Stimulated activated CD4-positive, alpha-beta T cell treated with anti-CD3 and anti-CD28 coated beads, Interleukin-2, amount 100 ng/mL, for 48 hours (primary cell): ENCODE measurements around the gene METTL27.
"Not testable (repeated sequence)": the region's sequence is repeated elsewhere in the genome, so short reads cannot be mapped to it uniquely, and the experiment has no call there.

Experiments used
- DNase-seq, 2 donors: peaks; one replicate each; pipeline ENCODE4 v3.0.0-alpha.2; 2020

Gene METTL27

DNA sequence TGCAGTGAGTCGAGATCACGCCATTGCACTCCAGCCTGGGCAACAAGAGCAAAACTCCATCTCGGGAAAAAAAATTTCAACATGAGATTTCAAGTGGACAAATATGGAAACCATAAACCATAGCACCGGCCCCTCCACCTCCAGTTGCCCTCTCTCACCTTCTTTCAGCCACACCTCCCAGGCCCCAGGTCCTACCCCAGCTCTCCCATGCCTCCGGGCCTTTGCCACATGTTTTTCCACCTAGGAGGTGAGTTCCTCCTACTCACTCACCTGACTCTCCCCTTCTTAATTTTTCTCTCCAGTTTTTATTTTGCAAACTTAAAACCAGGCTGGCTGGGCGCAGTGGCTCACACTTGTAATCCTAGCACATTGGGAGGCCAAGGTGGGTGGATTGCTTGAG is 25.2 kb downstream of the METTL27 start:
- DNase-seq, result no peak

- no peak for DNase-seq
These were observed 26.9 kb downstream of the METTL27 start for GRCh38 chr7:73815436-73815835.

GRCh38 chr7:73812996-73813395 is 29.3 kb downstream of the METTL27 start:
- DNase-seq, result no peak

DNA sequence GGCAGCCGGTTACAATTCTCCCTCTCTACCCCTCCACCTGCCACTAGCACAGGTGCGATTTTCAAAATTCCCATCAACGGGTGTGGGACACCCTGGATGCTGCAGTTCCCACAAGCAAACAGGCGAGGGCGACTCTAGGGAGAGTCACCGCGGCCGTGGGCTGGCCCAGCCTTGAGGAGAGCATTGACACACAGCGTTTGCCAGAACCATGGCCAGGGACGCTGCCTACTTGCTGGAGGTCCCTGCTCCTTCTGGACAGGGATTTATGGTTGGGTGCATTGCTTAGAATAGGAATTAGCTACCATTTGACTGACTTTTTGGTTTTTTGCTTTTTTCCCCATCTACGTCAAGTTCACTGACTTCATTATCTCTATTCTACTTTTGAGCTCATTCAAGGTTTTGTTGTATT is 30.6 kb downstream of the METTL27 start:
- DNase-seq, result peak; percentile 57 to 58

GRCh38 chr7:73810998-73811360 is 31.3 kb downstream of the METTL27 start:
- no peak for DNase-seq

DNA sequence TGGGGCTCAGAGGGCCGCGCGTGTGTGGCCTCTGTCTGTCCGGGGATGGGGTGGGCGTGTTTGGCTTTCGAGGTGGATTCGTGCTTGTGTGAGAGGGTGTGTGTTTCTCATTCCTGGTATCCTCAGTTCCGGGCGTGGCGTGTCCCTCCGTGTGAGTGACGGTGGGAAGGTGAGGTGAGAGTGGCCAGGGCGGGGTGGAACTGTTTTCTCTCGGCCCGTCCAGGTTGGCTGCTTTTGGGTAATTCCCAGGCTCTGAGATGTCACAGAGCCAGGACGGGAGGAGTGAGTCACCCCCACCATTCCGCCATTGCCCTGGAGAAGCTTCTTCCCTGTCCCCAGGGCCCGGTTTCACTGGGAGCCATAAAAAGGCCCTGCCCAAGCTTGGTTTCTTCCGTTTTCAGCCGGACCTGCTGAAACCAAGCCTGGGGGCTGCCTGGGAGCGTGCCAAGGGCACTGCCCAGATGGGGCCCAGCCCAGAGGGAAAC is 32.8 kb downstream of the METTL27 start:
- no peak for DNase-seq

DNA sequence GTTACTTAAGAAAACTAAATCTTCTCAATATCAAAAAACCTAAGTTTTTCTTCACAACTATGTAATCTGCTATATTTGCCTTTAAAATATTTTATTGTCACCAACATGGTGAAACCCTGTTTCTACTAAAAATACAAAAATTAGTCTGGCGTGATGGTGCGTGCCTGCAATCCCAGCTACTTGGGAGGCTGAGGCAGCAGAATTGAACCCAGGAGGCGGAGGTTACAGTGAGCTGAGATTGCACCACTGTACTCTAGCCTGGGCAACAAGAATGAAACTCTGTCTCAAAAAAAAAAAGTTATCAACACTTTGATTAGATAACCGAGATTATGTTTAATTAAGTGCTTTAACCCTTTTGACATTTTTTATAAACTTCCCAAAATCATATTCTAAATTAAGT is 39.9 kb downstream of the METTL27 start:
- DNase-seq, result no peak

DNA sequence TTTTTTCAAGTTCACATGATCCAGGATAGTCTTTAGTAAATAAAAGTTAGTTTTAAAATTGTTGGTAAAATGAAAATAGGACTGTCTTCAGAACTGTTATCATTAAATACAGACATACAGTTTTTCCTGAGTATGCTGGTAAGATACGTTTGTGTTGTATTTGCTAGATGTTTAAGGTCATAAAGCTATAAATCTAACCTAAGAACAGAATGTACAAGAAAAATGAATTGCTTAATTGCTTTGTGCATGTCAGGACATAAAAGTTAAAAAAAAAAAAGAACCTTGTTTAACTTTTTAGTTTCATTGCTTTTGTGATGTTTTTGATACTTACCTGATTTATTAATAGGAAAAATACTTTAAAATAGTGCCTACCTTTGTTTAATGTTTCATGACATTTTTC is 40.7 kb downstream of the METTL27 start:
- DNase-seq, result no peak

DNA sequence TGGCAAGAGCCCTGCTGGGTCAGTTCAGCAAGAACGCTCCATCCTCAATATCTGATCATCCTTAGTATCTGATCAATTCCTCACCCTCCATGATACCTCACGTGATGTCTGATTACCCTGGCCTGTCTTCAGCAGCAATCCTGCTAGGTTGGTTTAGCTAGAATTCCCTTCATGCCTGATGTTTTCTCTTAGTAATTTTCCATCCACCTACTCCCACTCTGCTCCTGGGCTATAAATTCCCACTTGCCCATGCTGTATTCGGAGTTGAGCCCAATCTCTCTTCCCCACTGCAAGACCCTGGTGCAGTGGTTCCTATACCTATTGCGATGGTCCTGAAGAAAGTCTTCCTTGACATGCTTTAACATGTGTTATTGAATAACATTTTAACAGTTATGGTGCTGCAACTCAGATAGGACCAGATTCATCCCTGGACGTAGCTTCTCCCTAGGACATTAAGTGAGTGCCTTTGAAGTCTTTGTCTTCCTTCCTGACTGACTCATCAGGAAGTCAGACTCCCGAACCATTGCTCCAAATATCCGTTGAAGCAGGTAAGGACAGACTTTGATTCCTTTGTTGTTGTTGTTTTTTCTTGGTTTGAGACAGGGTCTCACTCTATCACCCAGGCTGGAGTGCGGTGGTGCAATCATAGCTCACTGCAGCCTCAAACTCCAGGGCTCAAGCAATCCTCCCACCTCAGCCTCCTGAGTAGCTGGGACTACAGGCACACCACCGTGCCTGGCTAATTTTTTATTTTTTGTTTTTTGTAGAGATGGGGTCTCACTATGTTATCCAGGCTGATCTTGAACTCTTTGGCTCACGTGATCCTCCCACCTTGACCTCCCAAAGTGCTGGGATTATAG is 42.8 kb downstream of the METTL27 start:
- DNase-seq, result no peak

DNA sequence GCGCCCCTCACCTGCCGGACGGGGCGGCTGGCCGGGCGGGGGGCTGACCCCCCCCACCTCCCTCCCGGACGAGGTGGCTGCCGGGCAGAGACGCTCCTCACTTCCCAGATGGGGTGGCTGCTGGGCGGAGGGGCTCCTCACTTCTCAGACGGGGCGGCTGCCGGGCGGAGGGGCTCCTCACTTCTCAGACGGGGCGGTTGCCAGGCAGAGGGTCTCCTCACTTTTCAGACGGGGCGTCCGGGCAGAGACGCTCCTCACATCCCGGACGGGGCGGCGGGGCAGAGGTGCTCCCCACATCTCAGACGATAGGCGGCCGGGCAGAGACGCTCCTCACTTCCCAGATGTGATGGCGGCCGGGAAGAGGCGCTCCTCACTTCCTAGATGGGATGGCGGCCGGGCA is 45.1 kb downstream of the METTL27 start:
- not testable (repeated sequence) for DNase-seq

DNA sequence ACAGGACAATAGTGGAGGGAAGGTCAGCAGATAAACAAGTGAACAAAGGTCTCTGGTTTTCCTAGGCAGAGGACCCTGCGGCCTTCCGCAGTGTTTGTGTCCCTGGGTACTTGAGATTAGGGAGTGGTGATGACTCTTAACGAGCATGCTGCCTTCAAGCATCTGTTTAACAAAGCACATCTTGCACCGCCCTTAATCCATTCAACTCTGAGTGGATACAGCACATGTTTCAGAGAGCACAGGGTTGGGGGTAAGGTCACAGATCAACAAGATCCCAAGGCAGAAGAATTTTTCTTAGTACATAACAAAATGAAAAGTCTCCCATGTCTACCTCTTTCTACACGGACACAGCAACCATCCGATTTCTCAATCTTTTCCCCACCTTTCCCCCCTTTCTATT is 45.7 kb downstream of the METTL27 start:
- not testable (repeated sequence) for DNase-seq

GRCh38 chr7:73795188-73795587 is 47.1 kb downstream of the METTL27 start:
- not testable (repeated sequence) for DNase-seq

DNA sequence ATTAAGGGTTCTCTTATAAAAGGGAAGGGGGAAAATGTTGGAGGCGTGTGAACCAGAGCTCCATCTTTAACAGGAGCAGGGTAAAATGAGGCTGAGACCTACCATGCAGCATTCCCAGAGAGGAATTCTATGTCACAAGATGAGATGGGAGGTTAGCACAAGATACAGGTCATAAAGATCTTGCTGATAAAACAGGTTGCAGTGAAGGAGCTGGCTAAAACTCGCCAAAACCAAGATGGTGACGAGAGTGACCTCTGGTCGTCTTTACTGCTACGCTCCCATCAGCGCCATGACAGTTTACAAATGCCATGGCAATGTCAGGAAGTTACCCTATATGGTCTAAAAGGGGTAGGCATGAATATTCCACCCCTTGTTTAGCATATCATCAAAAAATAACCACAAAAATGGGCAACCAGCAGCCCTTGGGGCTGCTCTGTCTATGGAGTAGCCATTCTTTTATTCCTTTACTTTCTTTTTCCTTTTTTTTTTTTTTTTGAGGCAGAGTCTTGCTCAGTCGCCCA is 51.1 kb downstream of the METTL27 start:
- DNase-seq, result not testable (repeated sequence)

DNA sequence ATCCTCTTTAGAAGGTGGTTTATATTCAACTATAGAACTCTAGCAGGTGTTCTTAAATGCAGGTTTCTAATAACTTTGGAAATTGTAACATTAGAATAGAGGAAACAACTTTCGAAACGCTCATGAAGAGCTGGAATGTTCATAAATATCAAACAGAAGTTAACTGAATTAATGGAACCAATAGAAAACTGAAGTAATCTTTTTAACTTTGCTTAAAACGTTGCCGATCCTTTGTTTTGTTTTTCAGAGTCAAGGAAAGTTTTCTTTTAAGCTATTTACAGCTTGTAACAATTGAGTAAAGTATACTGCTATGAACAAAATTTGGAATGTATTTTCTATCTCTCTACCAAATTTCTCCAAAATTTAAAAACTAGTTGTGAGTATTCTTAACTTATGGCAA is 53.3 kb downstream of the METTL27 start:
- no peak for DNase-seq

- DNase-seq, result not testable (repeated sequence)
These were observed 54.6 kb downstream of the METTL27 start for GRCh38 chr7:73787786-73788048.

- DNase-seq, result no peak
These were observed 55.7 kb downstream of the METTL27 start for GRCh38 chr7:73786588-73786987.
